H1 (cell line): Measurements from ENCODE around the gene PRSS2.

ENCODE experiments used
- CEBPB ChIP-seq: IDR thresholded peaks from 2 replicates; pipeline ENCODE4 v1.6.1; 2012; ENCODE audit warnings: low read depth, low read length
- EZH2 ChIP-seq: fragments of 200-600 bp; sonication (generic); IDR thresholded peaks from 2 replicates; pipeline ENCODE4 v1.7.1; 2012; ENCODE audit warnings: low read depth, mild to moderate bottlenecking, moderate library complexity, low read length, inconsistent platforms; ENCODE audit not compliant: severe bottlenecking
- JUN ChIP-seq: IDR thresholded peaks from 2 replicates; pipeline ENCODE4 v1.6.1; 2011; ENCODE audit warnings: low read depth, mild to moderate bottlenecking, improper control_type of control experiment, low read length
- POLR2A ChIP-seq, 2 experiments: IDR thresholded peaks; 1 replicate in 1 of 2; 2 replicates in 1 of 2; pipeline ENCODE4 v1.6.1; 2011; ENCODE audit warnings: low read depth in 2 of 2, low read length in 2 of 2, mild to moderate bottlenecking in 2 of 2; ENCODE audit errors: control extremely low read depth in 1 of 2
- RFX5 ChIP-seq: IDR thresholded peaks from 2 replicates; pipeline ENCODE4 v1.6.1; 2011; ENCODE audit warnings: low read depth, low read length, improper control_type of control experiment, borderline replicate concordance
- SP1 ChIP-seq: IDR thresholded peaks from 2 replicates; pipeline ENCODE4 v1.6.1; 2011; ENCODE audit warnings: low read depth, low read length
- TAF1 ChIP-seq: IDR thresholded peaks from 2 replicates; pipeline ENCODE4 v1.6.1; 2011; ENCODE audit warnings: mild to moderate bottlenecking, low read depth, low read length
- TF ChIP-seq, protein P1 (sequence below), 3 experiments: IDR thresholded peaks; 1 replicate in 2 of 3; 2 replicates in 1 of 3; pipeline versions ENCODE4 v1.5.1 to v1.6.1; 2011; ENCODE audit warnings: low read length in 3 of 3, mild to moderate bottlenecking in 3 of 3, inconsistent platforms in 2 of 3, low read depth in 1 of 3, moderate library complexity in 1 of 3; ENCODE audit not compliant: insufficient read depth in 1 of 3; ENCODE audit errors: control extremely low read depth in 1 of 3

GRCh38 chr7:142777318-142777717, 6.5 kb downstream of the PRSS2 start:
- TF ChIP-seq RFX5 (no peak), SP1 (no peak), JUN (no peak), EZH2 (no peak), POLR2A (IDR thresholded peaks at IDR 0.05; ENCODE audit: control extremely low read depth in 1 of 2, low read depth in 2 of 2, low read length in 2 of 2) (no peak), TAF1 (no peak), CEBPB (no peak)
- TF ChIP-seq, protein P1, sequence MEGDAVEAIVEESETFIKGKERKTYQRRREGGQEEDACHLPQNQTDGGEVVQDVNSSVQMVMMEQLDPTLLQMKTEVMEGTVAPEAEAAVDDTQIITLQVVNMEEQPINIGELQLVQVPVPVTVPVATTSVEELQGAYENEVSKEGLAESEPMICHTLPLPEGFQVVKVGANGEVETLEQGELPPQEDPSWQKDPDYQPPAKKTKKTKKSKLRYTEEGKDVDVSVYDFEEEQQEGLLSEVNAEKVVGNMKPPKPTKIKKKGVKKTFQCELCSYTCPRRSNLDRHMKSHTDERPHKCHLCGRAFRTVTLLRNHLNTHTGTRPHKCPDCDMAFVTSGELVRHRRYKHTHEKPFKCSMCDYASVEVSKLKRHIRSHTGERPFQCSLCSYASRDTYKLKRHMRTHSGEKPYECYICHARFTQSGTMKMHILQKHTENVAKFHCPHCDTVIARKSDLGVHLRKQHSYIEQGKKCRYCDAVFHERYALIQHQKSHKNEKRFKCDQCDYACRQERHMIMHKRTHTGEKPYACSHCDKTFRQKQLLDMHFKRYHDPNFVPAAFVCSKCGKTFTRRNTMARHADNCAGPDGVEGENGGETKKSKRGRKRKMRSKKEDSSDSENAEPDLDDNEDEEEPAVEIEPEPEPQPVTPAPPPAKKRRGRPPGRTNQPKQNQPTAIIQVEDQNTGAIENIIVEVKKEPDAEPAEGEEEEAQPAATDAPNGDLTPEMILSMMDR (IDR thresholded peaks at IDR 0.05; ENCODE audit: control extremely low read depth in 1 of 3, insufficient read depth in 1 of 3, low read depth in 1 of 3, low read length in 3 of 3), result no peak
